Smooth muscle cell (in vitro differentiated cells): ENCODE measurements around the gene RAPGEF1. TPM values are rescaled to one million over a fixed set of nuclear protein-coding genes. Genes with fewer than 3 reads are reported as not detected.

Experiments used
- DNase-seq: peaks from one replicate; lab custom pipeline; 2025; ENCODE audit not compliant: unreplicated experiment; lab: John Stamatoyannopoulos, UW
- H2AFZ ChIP-seq: fragments of 200-600 bp; sonication (generic); 2 replicates; pipeline ENCODE4 v1.6.0; 2016; ENCODE audit warnings: antibody characterized with exemption, low read depth, mild to moderate bottlenecking
- H3F3A ChIP-seq: fragments of 200-600 bp; sonication (generic); 2 replicates; pipeline ENCODE4 v1.6.0; 2017; ENCODE audit warnings: antibody characterized with exemption, low read depth
- H3K27ac ChIP-seq: fragments of 200-600 bp; sonication (generic); 2 replicates; pipeline ENCODE4 v1.5.1; 2016; ENCODE audit warnings: low read depth, mild to moderate bottlenecking
- H3K27me3 ChIP-seq: fragments of 200-600 bp; sonication (generic); 2 replicates; pipeline ENCODE4 v1.6.1; 2016; ENCODE audit warnings: low read depth, mild to moderate bottlenecking
- H3K36me3 ChIP-seq: fragments of 200-600 bp; sonication (generic); 2 replicates; pipeline ENCODE4 v1.5.1; 2016; ENCODE audit warnings: low read depth
- H3K4me1 ChIP-seq: fragments of 200-600 bp; sonication (generic); 2 replicates; pipeline ENCODE4 v1.5.1; 2016; ENCODE audit warnings: low read depth
- H3K4me2 ChIP-seq: fragments of 200-600 bp; sonication (generic); 2 replicates; pipeline ENCODE4 v1.6.0; 2016; ENCODE audit warnings: mild to moderate bottlenecking
- H3K4me3 ChIP-seq: fragments of 200-600 bp; sonication (generic); 2 replicates; pipeline ENCODE4 v1.5.1; 2016; ENCODE audit warnings: mild to moderate bottlenecking
- H3K79me2 ChIP-seq: fragments of 200-600 bp; sonication (generic); 2 replicates; pipeline ENCODE4 v1.6.0; 2016; ENCODE audit warnings: low read depth, mild to moderate bottlenecking
- H3K9ac ChIP-seq: fragments of 200-600 bp; sonication (generic); 2 replicates; pipeline ENCODE4 v1.6.0; 2016; ENCODE audit warnings: low read depth
- H3K9me3 ChIP-seq: fragments of 200-600 bp; sonication (generic); replicated peaks from 2 replicates; pipeline ENCODE4 v1.5.1; 2016; ENCODE audit warnings: low read depth
- H4K20me1 ChIP-seq: fragments of 200-600 bp; sonication (generic); 2 replicates; pipeline ENCODE4 v1.6.0; 2016; ENCODE audit warnings: low read depth
- CTCF ChIP-seq: fragments of 200-600 bp; sonication (generic); IDR thresholded peaks from 2 replicates; pipeline ENCODE4 v1.5.1; 2017; ENCODE audit warnings: borderline replicate concordance, mild to moderate bottlenecking, antibody characterized with exemption; ENCODE audit not compliant: insufficient read depth, poor library complexity, severe bottlenecking
- WGBS: methylation state at CpG from one replicate; pipeline ENCODE4 v1.1.7; 2016; ENCODE audit warnings: low lambda C conversion rate; 5-methylcytosine and 5-hydroxymethylcytosine counted together
- polyA plus RNA-seq: library from polyadenylated mRNA; unstranded; fragments of >200 nt; fragmentation: Nextera tagmentation; extraction: Ambion mirVana; gene quantifications from 2 replicates; pipeline ENCODE4 v1.2.1, GENCODE V29; 2016
- total RNA-seq: library from RNA; depleted of rRNA; stranded (reverse); fragments of >200 nt; gene quantifications from 2 replicates; pipeline ENCODE4 v1.2.3, GENCODE V29; 2014

RAPGEF1 gene
- total and polyA plus RNA-seq, 2 experiments from 2014 or later: 16.4 to 17.8 TPM

GRCh38 chr9:131735238-131736128, 4.4 kb downstream of the RAPGEF1 start:
- no peak for TF ChIP-seq CTCF
- DNase-seq: no peak
- Histone ChIP-seq H3F3A (peaks cover 11% of the 10 kb centered on the region), H4K20me1 (peaks cover 73% of the 10 kb centered on the region), H3K4me2 (no peak overlapping the region), H3K27ac (no peak overlapping the region), H2AFZ (no peak overlapping the region), H3K9ac (no peak overlapping the region), H3K36me3 (no peaks in the 10 kb centered on the region), H3K4me1 (peaks cover 25% of the 10 kb centered on the region), H3K79me2 (peaks cover 62% of the 10 kb centered on the region), H3K27me3 (no peaks in the 10 kb centered on the region), H3K9me3 (no peaks in the 10 kb centered on the region), H3K4me3 (no peak overlapping the region)
- 82% methylated on average over 15 of the region's 15 CpGs for WGBS

GRCh38 chr9:131734781-131735180, 5.1 kb downstream of the RAPGEF1 start:
- H3K79me2 ChIP-seq: peaks cover 68% of the 10 kb centered on the region
- no peak overlapping the region for H3K4me3 ChIP-seq
- H3K9me3 ChIP-seq: no peaks in the 10 kb centered on the region
- TF ChIP-seq CTCF: no peak
- H3K27me3 ChIP-seq: no peaks in the 10 kb centered on the region
- no peak overlapping the region for H3K9ac ChIP-seq
- no peak overlapping the region for H3K27ac ChIP-seq
- peaks cover 77% of the 10 kb centered on the region for H4K20me1 ChIP-seq
- H3K36me3 ChIP-seq: no peaks in the 10 kb centered on the region
- H2AFZ ChIP-seq: no peak overlapping the region
- DNase-seq: no peak
- H3K4me1 ChIP-seq: peaks cover 25% of the 10 kb centered on the region
- no peak overlapping the region for H3K4me2 ChIP-seq
- peaks cover 11% of the 10 kb centered on the region for H3F3A ChIP-seq
- WGBS: 91% methylated on average over 8 of the region's 8 CpGs

- no peaks in the 10 kb centered on the region for H3K36me3 ChIP-seq
- DNase-seq: no peak
Measured at GRCh38 chr9:131734165-131734610, 5.7 kb downstream of the RAPGEF1 start.

More at GRCh38 chr9:131734165-131734610, 5.7 kb downstream of the RAPGEF1 start:
- Histone ChIP-seq H3K4me3 (no peak overlapping the region), H3K27me3 (no peaks in the 10 kb centered on the region), H3K27ac (peak overlapping the region; percentile 82), H3K9me3 (no peaks in the 10 kb centered on the region), H3K4me1 (peaks cover 25% of the 10 kb centered on the region), H4K20me1 (peaks cover 82% of the 10 kb centered on the region), H3K9ac (peak overlapping the region; percentile 39), H2AFZ (no peak overlapping the region), H3F3A (peaks cover 11% of the 10 kb centered on the region), H3K79me2 (peaks cover 67% of the 10 kb centered on the region), H3K4me2 (peak overlapping the region; percentile 74)
- WGBS: 64% methylated on average over 6 of the region's 6 CpGs
- TF ChIP-seq CTCF: no peak
